Smooth muscle cell (in vitro differentiated cells): ENCODE data around the gene KCNJ6. TPM values are rescaled to one million over a fixed set of nuclear protein-coding genes. Genes with fewer than 3 reads are reported as not detected.

Experiments
- DNase-seq: peaks from one replicate; lab custom pipeline; 2025; ENCODE audit not compliant: unreplicated experiment; lab: John Stamatoyannopoulos, UW
- H2AFZ ChIP-seq: fragments of 200-600 bp; sonication (generic); 2 replicates; pipeline ENCODE4 v1.6.0; 2016; ENCODE audit warnings: antibody characterized with exemption, low read depth, mild to moderate bottlenecking
- H3F3A ChIP-seq: fragments of 200-600 bp; sonication (generic); 2 replicates; pipeline ENCODE4 v1.6.0; 2017; ENCODE audit warnings: antibody characterized with exemption, low read depth
- H3K27ac ChIP-seq: fragments of 200-600 bp; sonication (generic); 2 replicates; pipeline ENCODE4 v1.5.1; 2016; ENCODE audit warnings: low read depth, mild to moderate bottlenecking
- H3K27me3 ChIP-seq: fragments of 200-600 bp; sonication (generic); 2 replicates; pipeline ENCODE4 v1.6.1; 2016; ENCODE audit warnings: low read depth, mild to moderate bottlenecking
- H3K36me3 ChIP-seq: fragments of 200-600 bp; sonication (generic); 2 replicates; pipeline ENCODE4 v1.5.1; 2016; ENCODE audit warnings: low read depth
- H3K4me1 ChIP-seq: fragments of 200-600 bp; sonication (generic); 2 replicates; pipeline ENCODE4 v1.5.1; 2016; ENCODE audit warnings: low read depth
- H3K4me2 ChIP-seq: fragments of 200-600 bp; sonication (generic); 2 replicates; pipeline ENCODE4 v1.6.0; 2016; ENCODE audit warnings: mild to moderate bottlenecking
- H3K4me3 ChIP-seq: fragments of 200-600 bp; sonication (generic); 2 replicates; pipeline ENCODE4 v1.5.1; 2016; ENCODE audit warnings: mild to moderate bottlenecking
- H3K79me2 ChIP-seq: fragments of 200-600 bp; sonication (generic); 2 replicates; pipeline ENCODE4 v1.6.0; 2016; ENCODE audit warnings: low read depth, mild to moderate bottlenecking
- H3K9ac ChIP-seq: fragments of 200-600 bp; sonication (generic); 2 replicates; pipeline ENCODE4 v1.6.0; 2016; ENCODE audit warnings: low read depth
- H3K9me3 ChIP-seq: fragments of 200-600 bp; sonication (generic); replicated peaks from 2 replicates; pipeline ENCODE4 v1.5.1; 2016; ENCODE audit warnings: low read depth
- H4K20me1 ChIP-seq: fragments of 200-600 bp; sonication (generic); 2 replicates; pipeline ENCODE4 v1.6.0; 2016; ENCODE audit warnings: low read depth
- WGBS: methylation state at CpG from one replicate; pipeline ENCODE4 v1.1.7; 2016; ENCODE audit warnings: low lambda C conversion rate; 5-methylcytosine and 5-hydroxymethylcytosine counted together
- polyA plus RNA-seq: library from polyadenylated mRNA; unstranded; fragments of >200 nt; fragmentation: Nextera tagmentation; extraction: Ambion mirVana; gene quantifications from 2 replicates; pipeline ENCODE4 v1.2.1, GENCODE V29; 2016
- total RNA-seq: library from RNA; depleted of rRNA; stranded (reverse); fragments of >200 nt; gene quantifications from 2 replicates; pipeline ENCODE4 v1.2.3, GENCODE V29; 2014
- TF ChIP-seq, protein P1 (sequence below): fragments of 200-600 bp; sonication (generic); IDR thresholded peaks from 2 replicates; pipeline ENCODE4 v1.5.1; 2017; ENCODE audit warnings: borderline replicate concordance, mild to moderate bottlenecking, antibody characterized with exemption; ENCODE audit not compliant: insufficient read depth, poor library complexity, severe bottlenecking

KCNJ6 gene
- total and polyA plus RNA-seq, 2 experiments from 2014 or later = 0.15 to 0.27 TPM

DNA sequence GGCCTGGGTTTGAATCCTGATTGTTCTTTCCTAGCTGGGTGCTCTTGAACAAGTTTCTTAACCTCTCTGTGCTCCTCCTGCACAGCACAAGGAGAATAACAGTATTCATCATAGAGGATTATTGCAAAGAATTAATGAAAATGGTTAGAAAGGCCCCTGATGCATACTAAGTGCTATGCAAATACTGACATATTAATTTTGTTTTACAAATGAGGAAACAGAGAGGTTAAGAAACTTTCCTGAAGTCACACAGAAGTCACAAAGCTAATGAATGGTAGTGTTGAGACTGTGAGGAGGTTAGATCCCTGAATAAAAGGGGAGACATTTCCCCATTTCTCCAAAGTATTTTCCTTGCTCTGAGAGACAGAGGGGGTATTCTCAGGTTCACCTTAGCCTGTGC lies 99.0 kb downstream of the KCNJ6 start:
- Histone ChIP-seq H3K27ac (no peak overlapping the region), H3K36me3 (no peaks in the 10 kb centered on the region), H3K4me2 (no peak overlapping the region), H3K79me2 (no peaks in the 10 kb centered on the region), H3K9ac (no peak overlapping the region), H3K9me3 (no peaks in the 10 kb centered on the region), H3K4me1 (peaks cover 13% of the 10 kb centered on the region), H4K20me1 (no peaks in the 10 kb centered on the region), H2AFZ (no peak overlapping the region), H3F3A (no peaks in the 10 kb centered on the region), H3K27me3 (no peaks in the 10 kb centered on the region), H3K4me3 (no peak overlapping the region)
- TF ChIP-seq, protein P1, sequence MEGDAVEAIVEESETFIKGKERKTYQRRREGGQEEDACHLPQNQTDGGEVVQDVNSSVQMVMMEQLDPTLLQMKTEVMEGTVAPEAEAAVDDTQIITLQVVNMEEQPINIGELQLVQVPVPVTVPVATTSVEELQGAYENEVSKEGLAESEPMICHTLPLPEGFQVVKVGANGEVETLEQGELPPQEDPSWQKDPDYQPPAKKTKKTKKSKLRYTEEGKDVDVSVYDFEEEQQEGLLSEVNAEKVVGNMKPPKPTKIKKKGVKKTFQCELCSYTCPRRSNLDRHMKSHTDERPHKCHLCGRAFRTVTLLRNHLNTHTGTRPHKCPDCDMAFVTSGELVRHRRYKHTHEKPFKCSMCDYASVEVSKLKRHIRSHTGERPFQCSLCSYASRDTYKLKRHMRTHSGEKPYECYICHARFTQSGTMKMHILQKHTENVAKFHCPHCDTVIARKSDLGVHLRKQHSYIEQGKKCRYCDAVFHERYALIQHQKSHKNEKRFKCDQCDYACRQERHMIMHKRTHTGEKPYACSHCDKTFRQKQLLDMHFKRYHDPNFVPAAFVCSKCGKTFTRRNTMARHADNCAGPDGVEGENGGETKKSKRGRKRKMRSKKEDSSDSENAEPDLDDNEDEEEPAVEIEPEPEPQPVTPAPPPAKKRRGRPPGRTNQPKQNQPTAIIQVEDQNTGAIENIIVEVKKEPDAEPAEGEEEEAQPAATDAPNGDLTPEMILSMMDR = no peak
- DNase-seq = no peak

DNA sequence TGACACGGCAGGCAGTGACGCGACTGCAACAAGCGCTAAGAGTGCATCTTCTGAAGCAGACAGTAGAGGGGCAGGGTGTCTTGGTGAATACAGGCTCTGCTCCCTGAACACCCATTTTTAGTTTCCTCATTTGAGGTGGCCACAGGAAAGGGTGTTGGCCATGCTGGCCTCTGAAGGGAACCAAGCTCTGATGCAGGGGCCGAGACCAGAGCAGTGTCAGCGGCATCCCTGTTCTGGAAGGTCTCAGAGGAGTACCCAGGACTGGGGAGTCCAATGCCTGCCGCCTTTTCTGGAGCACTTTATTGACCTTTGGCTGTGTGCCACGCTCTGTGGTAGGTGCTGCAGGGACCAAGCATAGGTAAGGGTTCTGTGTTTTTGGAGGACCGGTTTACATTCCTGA lies 100.4 kb downstream of the KCNJ6 start:
- TF ChIP-seq, protein P1 = no peak
- H3K36me3 ChIP-seq = no peaks in the 10 kb centered on the region

DNA sequence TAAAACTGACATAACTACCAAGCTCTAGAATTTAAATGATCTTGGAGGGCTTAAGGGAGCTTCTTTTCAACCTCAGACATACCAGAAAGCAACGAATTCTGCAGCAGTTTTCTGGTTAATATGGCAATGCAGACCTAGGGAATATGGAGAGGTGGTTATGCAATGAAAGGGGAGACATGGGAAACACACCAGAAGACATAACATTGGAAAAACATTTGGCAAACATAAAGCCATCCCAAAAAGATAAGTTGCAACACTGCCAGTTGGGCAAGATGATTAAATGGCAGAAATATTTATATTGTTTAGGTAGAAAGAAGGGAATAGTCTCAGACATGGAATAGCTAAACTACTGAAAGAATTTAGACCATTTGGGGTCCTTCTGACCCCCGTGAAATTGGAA lies 104.5 kb downstream of the KCNJ6 start:
- no peaks in the 10 kb centered on the region for H3K27me3 ChIP-seq
- 75% methylated on average over 2 of the region's 2 CpGs for WGBS
- H3K36me3 ChIP-seq = no peaks in the 10 kb centered on the region

More for the DNA sequence above, 100.4 kb downstream of the KCNJ6 start:
- Histone ChIP-seq H3K4me1 (peaks cover 13% of the 10 kb centered on the region), H3K9ac (no peak overlapping the region), H3K4me3 (no peak overlapping the region), H3K4me2 (no peak overlapping the region), H3K27me3 (no peaks in the 10 kb centered on the region), H3F3A (no peaks in the 10 kb centered on the region), H3K9me3 (no peaks in the 10 kb centered on the region), H2AFZ (no peak overlapping the region), H3K79me2 (no peaks in the 10 kb centered on the region), H4K20me1 (no peaks in the 10 kb centered on the region), H3K27ac (no peak overlapping the region)
- 96% methylated on average over 9 of the region's 9 CpGs for WGBS
- DNase-seq = no peak

DNA sequence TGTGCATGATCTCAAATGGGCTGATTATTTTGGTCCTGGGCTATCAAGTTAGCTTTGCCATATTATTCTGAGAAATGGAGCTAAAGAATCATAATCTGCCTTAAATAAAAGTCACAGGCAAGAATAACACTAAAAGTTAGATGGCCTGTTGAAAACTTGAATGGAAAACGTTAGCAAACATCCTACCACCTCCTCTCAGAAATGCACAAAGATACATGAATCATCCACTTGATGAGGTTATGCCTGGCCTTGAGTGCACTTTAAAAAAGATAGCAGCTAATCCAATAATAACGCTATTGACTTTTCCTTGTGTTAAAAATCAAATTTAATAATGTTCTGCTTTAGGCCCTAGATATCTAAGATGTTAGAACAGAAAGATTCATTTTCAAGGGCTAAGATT lies 108.0 kb downstream of the KCNJ6 start:
- Histone ChIP-seq H3K27me3 (no peaks in the 10 kb centered on the region), H4K20me1 (no peaks in the 10 kb centered on the region), H3K9me3 (no peaks in the 10 kb centered on the region), H3F3A (no peaks in the 10 kb centered on the region), H3K79me2 (no peaks in the 10 kb centered on the region), H2AFZ (no peak overlapping the region), H3K9ac (no peak overlapping the region), H3K36me3 (no peaks in the 10 kb centered on the region), H3K4me1 (no peaks in the 10 kb centered on the region), H3K4me2 (no peak overlapping the region), H3K4me3 (no peak overlapping the region), H3K27ac (no peak overlapping the region)
- 55% methylated on average over 2 of the region's 2 CpGs for WGBS
- TF ChIP-seq, protein P1 = no peak
- DNase-seq = no peak

More for the DNA sequence above, 104.5 kb downstream of the KCNJ6 start:
- DNase-seq = no peak
- Histone ChIP-seq H3K4me3 (no peak overlapping the region), H2AFZ (no peak overlapping the region), H3K27ac (no peak overlapping the region), H3F3A (no peaks in the 10 kb centered on the region), H3K4me2 (no peak overlapping the region), H3K4me1 (no peaks in the 10 kb centered on the region), H4K20me1 (no peaks in the 10 kb centered on the region), H3K79me2 (no peaks in the 10 kb centered on the region), H3K9ac (no peak overlapping the region), H3K9me3 (no peaks in the 10 kb centered on the region)
- TF ChIP-seq, protein P1 = no peak
